ENCODE measurements around the gene USP34. TPM values are rescaled to one million over a fixed set of nuclear protein-coding genes. Genes with fewer than 3 reads are reported as not detected.
A peak's percentile ranks its signal among the peaks of the same experiment; 100 is the strongest.

Gene USP34
- total RNA-seq, 2 donors from 2014 or later, result 105 to 120 TPM

- TF ChIP-seq CTCF (conservative IDR thresholded peaks at IDR 0.05), result no peak
- H3K36me3 Mint-ChIP-seq (ENCODE audit: low read depth), result peaks cover 28% of the 10 kb centered on the region
- H3K27me3 Mint-ChIP-seq (ENCODE audit: insufficient read depth), result no peaks in the 10 kb centered on the region
- Histone ChIP-seq H3K27me3 (ENCODE audit: control insufficient read depth, insufficient read depth, low read length, poor library complexity, severe bottlenecking) (no peaks in the 10 kb centered on the region), H3K4me1 (ENCODE audit: control insufficient read depth, insufficient read depth, low read length) (no peaks in the 10 kb centered on the region), H3K27ac (ENCODE audit: low read depth, low read length) (no peak overlapping the region), H3K36me3 (ENCODE audit: control insufficient read depth, insufficient read depth, low read length) (peaks cover 20% of the 10 kb centered on the region), H3K9me3 (ENCODE audit: control insufficient read depth, low read length) (no peaks in the 10 kb centered on the region), H3K4me3 (ENCODE audit: low read length) (no peak overlapping the region), H3K9ac (ENCODE audit: extremely low read depth, low read length, poor library complexity, severe bottlenecking) (no peak overlapping the region)
- peaks cover 6% of the 10 kb centered on the region for H3K9me3 Mint-ChIP-seq
- WGBS, 2 experiments (ENCODE audit: insufficient coverage in 1 of 2, insufficient read length in 1 of 2), result 94 to 100% methylated on average over 4 to 7 of the region's 7 CpGs
- H3K27ac Mint-ChIP-seq, result no peak overlapping the region
- peak; percentile 16 for DNase-seq
- peaks cover 6% of the 10 kb centered on the region for H3K4me1 Mint-ChIP-seq
- no peak overlapping the region for H3K4me3 Mint-ChIP-seq
These were observed 27.4 kb downstream of the USP34 start for GRCh38 chr2:61443342-61444041.

GRCh38 chr2:61439241-61440002 is 31.5 kb downstream of the USP34 start:
- no peak overlapping the region for H3K4me3 Mint-ChIP-seq
- H3K9ac ChIP-seq (ENCODE audit: extremely low read depth, low read length, poor library complexity, severe bottlenecking), result no peak overlapping the region
- peak overlapping the region; percentile 59 for H3K27ac Mint-ChIP-seq
- 96 to 100% methylated on average over 4 to 7 of the region's 7 CpGs for WGBS, 2 experiments (ENCODE audit: insufficient coverage in 1 of 2, insufficient read length in 1 of 2)
- H3K4me1 ChIP-seq (ENCODE audit: control insufficient read depth, insufficient read depth, low read length), result no peaks in the 10 kb centered on the region
- no peak overlapping the region for H3K4me3 ChIP-seq (ENCODE audit: low read length)
- no peaks in the 10 kb centered on the region for H3K27me3 ChIP-seq (ENCODE audit: control insufficient read depth, insufficient read depth, low read length, poor library complexity, severe bottlenecking)
- peaks cover 26% of the 10 kb centered on the region for H3K9me3 Mint-ChIP-seq
- peaks cover 14% of the 10 kb centered on the region for H3K36me3 ChIP-seq (ENCODE audit: control insufficient read depth, insufficient read depth, low read length)
- no peak for DNase-seq
- peaks cover 4% of the 10 kb centered on the region for H3K4me1 Mint-ChIP-seq
- peaks cover 29% of the 10 kb centered on the region for H3K36me3 Mint-ChIP-seq (ENCODE audit: low read depth)
- no peak for TF ChIP-seq CTCF (conservative IDR thresholded peaks at IDR 0.05)
- H3K27me3 Mint-ChIP-seq (ENCODE audit: insufficient read depth), result no peaks in the 10 kb centered on the region
- H3K9me3 ChIP-seq (ENCODE audit: control insufficient read depth, low read length), result peaks cover 16% of the 10 kb centered on the region
- no peak overlapping the region for H3K27ac ChIP-seq (ENCODE audit: low read depth, low read length)

GRCh38 chr2:61438670-61439069 is 32.2 kb downstream of the USP34 start:
- Histone ChIP-seq H3K9ac (ENCODE audit: extremely low read depth, low read length, poor library complexity, severe bottlenecking) (no peak overlapping the region), H3K36me3 (ENCODE audit: control insufficient read depth, insufficient read depth, low read length) (peaks cover 11% of the 10 kb centered on the region), H3K4me1 (ENCODE audit: control insufficient read depth, insufficient read depth, low read length) (peaks cover 2% of the 10 kb centered on the region), H3K27me3 (ENCODE audit: control insufficient read depth, insufficient read depth, low read length, poor library complexity, severe bottlenecking) (no peaks in the 10 kb centered on the region), H3K27ac (ENCODE audit: low read depth, low read length) (no peak overlapping the region), H3K4me3 (ENCODE audit: low read length) (no peak overlapping the region), H3K9me3 (ENCODE audit: control insufficient read depth, low read length) (peaks cover 16% of the 10 kb centered on the region)
- H3K27me3 Mint-ChIP-seq (ENCODE audit: insufficient read depth), result no peaks in the 10 kb centered on the region
- peaks cover 26% of the 10 kb centered on the region for H3K9me3 Mint-ChIP-seq
- H3K4me1 Mint-ChIP-seq, result peaks cover 11% of the 10 kb centered on the region
- H3K27ac Mint-ChIP-seq, result no peak overlapping the region
- H3K36me3 Mint-ChIP-seq (ENCODE audit: low read depth), result peaks cover 24% of the 10 kb centered on the region
- no peak overlapping the region for H3K4me3 Mint-ChIP-seq
- no peak for TF ChIP-seq CTCF (conservative IDR thresholded peaks at IDR 0.05)
- DNase-seq, result no peak

All from endodermal cell (in vitro differentiated cells).